ENCODE data around the gene ITPRIPL2. TPM values are rescaled to one million over a fixed set of nuclear protein-coding genes. Genes with fewer than 3 reads are reported as not detected.

ITPRIPL2 gene
- total RNA-seq, 1 donor from 2014 or later: 58.4 TPM

- Mint-ChIP-seq H3K36me3 (ENCODE audit: low read depth) (peaks cover 56% of the 10 kb centered on the region), H3K27ac (peak overlapping the region; percentile 91), H3K9me3 (no peaks in the 10 kb centered on the region), H3K4me3 (peak overlapping the region; percentile 58), H3K4me1 (peaks cover 36% of the 10 kb centered on the region), H3K27me3 (no peaks in the 10 kb centered on the region)
- DNase-seq: no peak
- intact Hi-C loops (cut with micrococcal nuclease): loop anchor here (1.0 to 5.0 kb wide), 6 partner anchors 8 to 403 kb away; partner anchors contain the start of genes CCP110, GDE1 and SYT17
Observed at GRCh38 chr16:19119564-19119963, 5.8 kb downstream of the ITPRIPL2 start.

- no peaks in the 10 kb centered on the region for H3K27me3 Mint-ChIP-seq
- H3K9me3 Mint-ChIP-seq: no peaks in the 10 kb centered on the region
- intact Hi-C loops (cut with micrococcal nuclease): no loop called here
- DNase-seq: no peak
- H3K27ac Mint-ChIP-seq: peak overlapping the region; percentile 13
- H3K4me1 Mint-ChIP-seq: peaks cover 33% of the 10 kb centered on the region
- no peak overlapping the region for H3K4me3 Mint-ChIP-seq
- H3K36me3 Mint-ChIP-seq (ENCODE audit: low read depth): peaks cover 56% of the 10 kb centered on the region
Observed at GRCh38 chr16:19123535-19124178, 9.9 kb downstream of the ITPRIPL2 start.

GRCh38 chr16:19126300-19126699 lies 12.5 kb downstream of the ITPRIPL2 start:
- no peaks in the 10 kb centered on the region for H3K27me3 Mint-ChIP-seq
- intact Hi-C loops (cut with micrococcal nuclease): no loop called here
- peaks cover 48% of the 10 kb centered on the region for H3K4me1 Mint-ChIP-seq
- H3K4me3 Mint-ChIP-seq: no peak overlapping the region
- DNase-seq: no peak
- peaks cover 38% of the 10 kb centered on the region for H3K36me3 Mint-ChIP-seq (ENCODE audit: low read depth)
- no peak overlapping the region for H3K27ac Mint-ChIP-seq
- peaks cover 4% of the 10 kb centered on the region for H3K9me3 Mint-ChIP-seq

GRCh38 chr16:19127205-19127604 lies 13.4 kb downstream of the ITPRIPL2 start:
- H3K9me3 Mint-ChIP-seq: peaks cover 4% of the 10 kb centered on the region
- H3K4me1 Mint-ChIP-seq: peaks cover 54% of the 10 kb centered on the region
- peak; percentile 62 for DNase-seq
- intact Hi-C loops (cut with micrococcal nuclease): loop anchor here (1.0 kb wide), 1 partner anchor 8 kb away; no protein-coding TSS in a partner anchor
- peak overlapping the region; percentile 84 for H3K27ac Mint-ChIP-seq
- H3K36me3 Mint-ChIP-seq (ENCODE audit: low read depth): peaks cover 32% of the 10 kb centered on the region
- H3K27me3 Mint-ChIP-seq: no peaks in the 10 kb centered on the region
- peak overlapping the region; percentile 51 for H3K4me3 Mint-ChIP-seq

GRCh38 chr16:19127674-19128131 lies 13.9 kb downstream of the ITPRIPL2 start:
- Mint-ChIP-seq H3K9me3 (peaks cover 4% of the 10 kb centered on the region), H3K27me3 (no peaks in the 10 kb centered on the region), H3K4me3 (peak overlapping the region; percentile 51), H3K4me1 (peaks cover 54% of the 10 kb centered on the region), H3K36me3 (ENCODE audit: low read depth) (peaks cover 28% of the 10 kb centered on the region), H3K27ac (peak overlapping the region; percentile 84)
- intact Hi-C loops (cut with micrococcal nuclease): loop anchor here (1.0 kb wide), 1 partner anchor 8 kb away; no protein-coding TSS in a partner anchor
- DNase-seq: no peak

- Mint-ChIP-seq H3K9me3 (peaks cover 4% of the 10 kb centered on the region), H3K36me3 (ENCODE audit: low read depth) (peaks cover 23% of the 10 kb centered on the region), H3K27me3 (no peaks in the 10 kb centered on the region), H3K4me3 (peak overlapping the region; percentile 12), H3K27ac (peak overlapping the region; percentile 7), H3K4me1 (peaks cover 53% of the 10 kb centered on the region)
- intact Hi-C loops (cut with micrococcal nuclease): no loop called here
- no peak for DNase-seq
Observed at GRCh38 chr16:19128454-19129200, 14.9 kb downstream of the ITPRIPL2 start.

GRCh38 chr16:19130385-19130784 lies 16.6 kb downstream of the ITPRIPL2 start:
- peaks cover 11% of the 10 kb centered on the region for H3K36me3 Mint-ChIP-seq (ENCODE audit: low read depth)
- peak overlapping the region; percentile 59 for H3K4me3 Mint-ChIP-seq
- intact Hi-C loops (cut with micrococcal nuclease): loop anchor here (2.0 to 5.0 kb wide), 3 partner anchors 14 to 43 kb away; partner anchors contain the start of gene SYT17
- H3K9me3 Mint-ChIP-seq: peaks cover 4% of the 10 kb centered on the region
- no peak for DNase-seq
- peak overlapping the region; percentile 82 for H3K27ac Mint-ChIP-seq
- no peaks in the 10 kb centered on the region for H3K27me3 Mint-ChIP-seq
- H3K4me1 Mint-ChIP-seq: peaks cover 53% of the 10 kb centered on the region

- Mint-ChIP-seq H3K9me3 (peaks cover 4% of the 10 kb centered on the region), H3K4me3 (peak overlapping the region; percentile 59), H3K4me1 (peaks cover 53% of the 10 kb centered on the region), H3K36me3 (ENCODE audit: low read depth) (peaks cover 6% of the 10 kb centered on the region), H3K27me3 (no peaks in the 10 kb centered on the region), H3K27ac (peak overlapping the region; percentile 82)
- DNase-seq: peak; percentile 59
- intact Hi-C loops (cut with micrococcal nuclease): loop anchor here (2.0 to 5.0 kb wide), 3 partner anchors 14 to 44 kb away; partner anchors contain the start of gene SYT17
Observed at GRCh38 chr16:19130852-19131824, 17.4 kb downstream of the ITPRIPL2 start.

- DNase-seq: no peak
- intact Hi-C loops (cut with micrococcal nuclease): loop anchor here (2.0 to 5.0 kb wide), 3 partner anchors 15 to 45 kb away; partner anchors contain the start of gene SYT17
- H3K9me3 Mint-ChIP-seq: peaks cover 4% of the 10 kb centered on the region
- peak overlapping the region; percentile 82 for H3K27ac Mint-ChIP-seq
- no peaks in the 10 kb centered on the region for H3K27me3 Mint-ChIP-seq
- H3K4me3 Mint-ChIP-seq: no peak overlapping the region
- peaks cover 6% of the 10 kb centered on the region for H3K36me3 Mint-ChIP-seq (ENCODE audit: low read depth)
- peaks cover 52% of the 10 kb centered on the region for H3K4me1 Mint-ChIP-seq
Observed at GRCh38 chr16:19131825-19132218, 18.1 kb downstream of the ITPRIPL2 start.

- Mint-ChIP-seq H3K9me3 (peaks cover 4% of the 10 kb centered on the region), H3K4me1 (peaks cover 48% of the 10 kb centered on the region), H3K4me3 (no peak overlapping the region), H3K27ac (no peak overlapping the region), H3K27me3 (no peaks in the 10 kb centered on the region), H3K36me3 (ENCODE audit: low read depth) (peaks cover 1% of the 10 kb centered on the region)
- no peak for DNase-seq
- intact Hi-C loops (cut with micrococcal nuclease): loop anchor here (5.0 kb wide), 2 partner anchors 35 to 45 kb away; partner anchors contain the start of gene SYT17
Observed at GRCh38 chr16:19132255-19132654, 18.5 kb downstream of the ITPRIPL2 start.

- H3K4me3 Mint-ChIP-seq: no peak overlapping the region
- H3K27me3 Mint-ChIP-seq: no peaks in the 10 kb centered on the region
- no peak for DNase-seq
- peaks cover 43% of the 10 kb centered on the region for H3K4me1 Mint-ChIP-seq
- peaks cover 4% of the 10 kb centered on the region for H3K9me3 Mint-ChIP-seq
- intact Hi-C loops (cut with micrococcal nuclease): loop anchor here (5.0 kb wide), 2 partner anchors 34 to 46 kb away; partner anchors contain the start of gene SYT17
- peak overlapping the region; percentile 15 for H3K27ac Mint-ChIP-seq
- peaks cover 1% of the 10 kb centered on the region for H3K36me3 Mint-ChIP-seq (ENCODE audit: low read depth)
Observed at GRCh38 chr16:19132898-19133297, 19.1 kb downstream of the ITPRIPL2 start.

- Mint-ChIP-seq H3K27me3 (peaks cover 2% of the 10 kb centered on the region), H3K4me3 (no peak overlapping the region), H3K27ac (no peak overlapping the region), H3K9me3 (peaks cover 4% of the 10 kb centered on the region), H3K36me3 (ENCODE audit: low read depth) (peaks cover 1% of the 10 kb centered on the region), H3K4me1 (peaks cover 39% of the 10 kb centered on the region)
- DNase-seq: no peak
- intact Hi-C loops (cut with micrococcal nuclease): loop anchor here (5.0 kb wide), 2 partner anchors 34 to 46 kb away; partner anchors contain the start of gene SYT17
Observed at GRCh38 chr16:19133600-19133999, 19.8 kb downstream of the ITPRIPL2 start.

Data from activated CD4-positive, alpha-beta T cell treated with anti-CD3 and anti-CD28 coated beads, Interleukin-2, amount 10 ng/mL, durations not matched to agents 24 days and 14 days (primary cell).